MM.1S (cell line): ENCODE measurements around the gene NMNAT2.

Experiments
- DNase-seq: peaks from one replicate; pipeline ENCODE4 v3.0.0-alpha.2; 2015
- H2AFZ ChIP-seq: fragments of 300-600 bp; sonication (generic); 2 replicates; pipeline ENCODE4 v1.6.0; 2016; ENCODE audit warnings: antibody characterized with exemption, low read length
- H3F3A ChIP-seq: fragments of 300-600 bp; sonication (generic); 2 replicates; pipeline ENCODE4 v1.6.1; 2016; ENCODE audit warnings: mild to moderate bottlenecking, antibody characterized with exemption, low read length, moderate library complexity, mixed read lengths; ENCODE audit not compliant: insufficient read depth
- H3K27ac ChIP-seq: fragments of 300-600 bp; sonication (generic); 2 replicates; pipeline ENCODE4 v1.5.1; 2016; ENCODE audit warnings: mild to moderate bottlenecking, low read length
- H3K27me3 ChIP-seq: fragments of 300-600 bp; sonication (generic); replicated peaks from 2 replicates; pipeline ENCODE4 v1.6.0; 2016; ENCODE audit warnings: low read length; ENCODE audit not compliant: insufficient read depth
- H3K36me3 ChIP-seq: fragments of 300-600 bp; sonication (generic); replicated peaks from 2 replicates; pipeline ENCODE4 v1.6.1; 2016; ENCODE audit warnings: mild to moderate bottlenecking, low read length, mixed read lengths; ENCODE audit not compliant: insufficient read depth
- H3K4me1 ChIP-seq: fragments of 300-600 bp; sonication (generic); 2 replicates; pipeline ENCODE4 v1.6.1; 2016; ENCODE audit warnings: low read length, mixed read lengths
- H3K4me2 ChIP-seq: fragments of 300-600 bp; sonication (generic); 2 replicates; pipeline ENCODE4 v1.6.0; 2016; ENCODE audit warnings: low read depth, low read length
- H3K4me3 ChIP-seq: fragments of 300-600 bp; sonication (generic); 2 replicates; pipeline ENCODE4 v1.5.1; 2016; ENCODE audit warnings: low read length, mixed read lengths
- H3K79me2 ChIP-seq: fragments of 300-600 bp; sonication (generic); 2 replicates; pipeline ENCODE4 v1.6.1; 2016; ENCODE audit warnings: mixed run types, low read length, mixed read lengths
- H3K9ac ChIP-seq: fragments of 300-600 bp; sonication (generic); 2 replicates; pipeline ENCODE4 v1.6.1; 2016; ENCODE audit warnings: low read length, mixed read lengths
- H3K9me2 ChIP-seq: fragments of 300-600 bp; sonication (generic); replicated peaks from 2 replicates; pipeline ENCODE4 v1.6.1; 2016; ENCODE audit warnings: mild to moderate bottlenecking, low read length, mixed read lengths; ENCODE audit not compliant: insufficient read depth
- H3K9me3 ChIP-seq: fragments of 300-600 bp; sonication (generic); replicated peaks from 2 replicates; pipeline ENCODE4 v1.6.1; 2016; ENCODE audit warnings: mild to moderate bottlenecking, low read length, mixed read lengths; ENCODE audit not compliant: insufficient read depth
- H4K20me1 ChIP-seq: fragments of 300-600 bp; sonication (generic); 2 replicates; pipeline ENCODE4 v1.6.1; 2016; ENCODE audit warnings: mild to moderate bottlenecking, low read length, moderate library complexity, mixed read lengths; ENCODE audit not compliant: insufficient read depth
- CTCF ChIP-seq: fragments of 300-600 bp; sonication (generic); IDR thresholded peaks from 2 replicates; pipeline ENCODE4 v1.5.1; 2016; ENCODE audit warnings: antibody characterized with exemption, low read length, mixed read lengths
- EZH2 ChIP-seq: fragments of 300-600 bp; sonication (generic); optimal IDR thresholded peaks from 2 replicates; pipeline ENCODE3; 2017; ENCODE audit warnings: low read depth, mild to moderate bottlenecking, antibody characterized with exemption, low read length, mixed read lengths
- EZH2phosphoT487 ChIP-seq: fragments of 300-600 bp; sonication (generic); IDR thresholded peaks from 2 replicates; pipeline ENCODE4 v1.6.1; 2018; ENCODE audit warnings: antibody characterized with exemption, low read length

NMNAT2 gene

GRCh38 chr1:183277821-183278738, 140.1 kb downstream of the NMNAT2 start:
- TF ChIP-seq EZH2 (no peak), CTCF (no peak), EZH2phosphoT487 (no peak)
- Histone ChIP-seq H2AFZ (no peak overlapping the region), H3K27ac (no peak overlapping the region), H3K27me3 (no peaks in the 10 kb centered on the region), H3K79me2 (no peaks in the 10 kb centered on the region), H3F3A (no peaks in the 10 kb centered on the region), H3K9ac (no peak overlapping the region), H3K36me3 (no peaks in the 10 kb centered on the region), H3K4me3 (no peak overlapping the region), H3K9me3 (no peaks in the 10 kb centered on the region), H3K4me1 (no peaks in the 10 kb centered on the region), H3K9me2 (no peaks in the 10 kb centered on the region), H4K20me1 (no peaks in the 10 kb centered on the region), H3K4me2 (no peak overlapping the region)
- DNase-seq, result no peak

- Histone ChIP-seq H4K20me1 (no peaks in the 10 kb centered on the region), H3K4me2 (no peak overlapping the region), H2AFZ (no peak overlapping the region), H3K36me3 (no peaks in the 10 kb centered on the region), H3F3A (no peaks in the 10 kb centered on the region), H3K4me1 (no peaks in the 10 kb centered on the region), H3K79me2 (no peaks in the 10 kb centered on the region), H3K4me3 (no peak overlapping the region), H3K9me2 (no peaks in the 10 kb centered on the region), H3K27me3 (no peaks in the 10 kb centered on the region), H3K9ac (no peak overlapping the region), H3K27ac (no peak overlapping the region), H3K9me3 (no peaks in the 10 kb centered on the region)
- TF ChIP-seq CTCF (no peak), EZH2phosphoT487 (no peak), EZH2 (no peak)
- no peak for DNase-seq
Observed at GRCh38 chr1:183276386-183277080, 141.6 kb downstream of the NMNAT2 start.

- Histone ChIP-seq H3K27ac (no peak overlapping the region), H3F3A (no peaks in the 10 kb centered on the region), H3K4me2 (no peak overlapping the region), H3K36me3 (no peaks in the 10 kb centered on the region), H2AFZ (no peak overlapping the region), H3K4me3 (no peak overlapping the region), H3K9me3 (no peaks in the 10 kb centered on the region), H3K79me2 (no peaks in the 10 kb centered on the region), H3K9me2 (no peaks in the 10 kb centered on the region), H3K4me1 (no peaks in the 10 kb centered on the region), H4K20me1 (no peaks in the 10 kb centered on the region), H3K27me3 (no peaks in the 10 kb centered on the region), H3K9ac (no peak overlapping the region)
- TF ChIP-seq EZH2 (no peak), EZH2phosphoT487 (no peak), CTCF (no peak)
- no peak for DNase-seq
Observed at GRCh38 chr1:183275322-183275721, 142.9 kb downstream of the NMNAT2 start.
